Putamen (tissue), 1 donor: ENCODE measurements around the gene ITPRID1.
A peak's percentile ranks its signal among the peaks of the same experiment; 100 is the strongest.
"Not testable (repeated sequence)": the region's sequence is repeated elsewhere in the genome, so short reads cannot be mapped to it uniquely, and the experiment has no call there.

ENCODE experiments used
- DNase-seq: peaks from one replicate; pipeline ENCODE4 v3.0.0-alpha.2; 2016; ENCODE audit warnings: low spot score

The ITPRID1 gene

GRCh38 chr7:31516680-31517502, 3.0 kb downstream of the ITPRID1 start:
- no peak for DNase-seq

DNA sequence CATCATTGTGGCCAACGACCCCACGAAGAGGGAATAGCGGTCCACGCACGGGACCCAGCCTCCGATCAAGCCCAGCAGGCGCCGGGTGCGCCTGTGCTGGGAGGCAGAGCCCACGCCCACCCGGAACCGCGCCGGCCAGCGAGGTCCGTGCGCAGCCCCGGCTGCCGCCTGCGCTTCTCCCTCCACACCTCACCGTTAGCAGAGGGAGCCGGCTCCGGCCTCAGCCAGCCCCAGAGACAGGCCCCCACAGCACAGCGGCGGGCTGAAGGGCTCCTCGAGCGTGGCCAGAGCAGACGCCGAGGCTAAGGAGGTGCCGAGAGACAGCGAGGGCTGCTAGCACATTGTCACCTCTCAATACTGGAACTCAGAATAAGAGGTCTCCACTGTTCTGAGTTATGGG, 3.6 kb downstream of the ITPRID1 start:
- no peak for DNase-seq

DNA sequence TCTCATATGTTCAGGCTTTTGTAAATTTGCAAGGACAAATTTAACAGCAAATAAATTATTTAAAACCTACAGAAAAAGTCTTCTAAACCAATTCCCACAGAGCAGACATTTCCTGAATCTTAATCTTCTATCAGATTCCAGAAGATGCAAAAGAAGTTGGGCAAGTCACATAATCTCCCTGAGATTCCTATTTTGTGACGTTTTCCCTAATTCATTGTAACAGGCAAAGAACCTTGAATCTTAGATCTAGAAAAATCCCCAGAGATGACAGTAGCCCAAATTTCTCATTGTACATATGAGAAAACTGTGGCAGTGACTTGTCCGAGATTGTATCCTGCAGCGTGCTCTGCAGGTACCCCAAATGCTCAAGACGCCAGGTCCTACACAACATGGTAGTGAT, 4.9 kb downstream of the ITPRID1 start:
- no peak for DNase-seq

DNA sequence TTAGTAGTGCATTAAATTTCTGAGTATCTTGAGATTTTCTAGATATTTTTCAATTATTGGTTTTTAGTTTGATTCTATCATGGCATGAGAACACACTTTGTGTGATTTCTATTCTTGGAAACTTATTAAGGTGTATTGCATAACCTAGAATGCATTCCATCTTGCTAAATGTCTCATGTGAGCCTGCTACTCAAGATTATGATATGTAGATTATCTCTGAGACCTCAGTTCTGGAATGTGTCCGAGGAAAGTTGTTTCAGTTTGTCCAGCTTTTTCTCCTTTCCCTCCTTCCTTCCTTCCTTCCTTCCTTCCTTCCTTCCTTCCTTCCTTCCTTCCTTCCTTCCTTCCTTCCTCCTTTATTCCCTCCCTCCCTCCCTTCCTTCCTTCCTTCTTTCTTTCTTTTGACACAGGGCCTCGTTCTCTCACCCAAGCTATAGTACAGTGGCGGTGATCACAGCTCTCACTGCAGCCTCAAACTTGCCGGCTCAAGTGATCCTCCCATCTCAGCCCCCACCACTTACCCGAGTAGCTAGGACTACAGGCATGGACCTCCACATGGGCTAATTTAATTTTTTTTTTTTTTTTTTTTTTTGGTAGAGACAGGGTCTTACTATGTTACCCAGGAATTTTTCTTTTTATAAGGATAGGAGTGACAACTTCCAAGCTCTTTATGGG, 7.6 kb downstream of the ITPRID1 start:
- no peak for DNase-seq

DNA sequence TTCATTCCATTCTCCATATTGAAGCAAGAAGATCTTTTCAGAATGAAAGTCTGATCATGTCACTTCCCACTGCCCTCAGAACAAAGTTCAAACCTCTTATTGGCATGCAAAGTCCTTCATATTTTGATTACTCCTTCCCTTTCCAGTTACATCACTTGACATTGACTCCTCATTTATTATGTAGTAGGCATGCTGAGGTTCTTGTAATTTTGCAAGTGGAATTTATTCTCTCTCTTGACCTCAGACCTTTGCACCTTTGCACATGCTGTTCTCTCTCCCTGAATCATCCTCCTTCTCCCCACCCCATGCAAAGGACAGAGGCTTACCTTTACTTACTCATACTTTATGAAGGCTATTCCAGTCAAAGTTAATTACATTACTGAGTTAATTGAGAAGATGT, 13.0 kb downstream of the ITPRID1 start:
- DNase-seq: no peak

GRCh38 chr7:31529103-31529502, 15.2 kb downstream of the ITPRID1 start:
- DNase-seq: no peak

DNA sequence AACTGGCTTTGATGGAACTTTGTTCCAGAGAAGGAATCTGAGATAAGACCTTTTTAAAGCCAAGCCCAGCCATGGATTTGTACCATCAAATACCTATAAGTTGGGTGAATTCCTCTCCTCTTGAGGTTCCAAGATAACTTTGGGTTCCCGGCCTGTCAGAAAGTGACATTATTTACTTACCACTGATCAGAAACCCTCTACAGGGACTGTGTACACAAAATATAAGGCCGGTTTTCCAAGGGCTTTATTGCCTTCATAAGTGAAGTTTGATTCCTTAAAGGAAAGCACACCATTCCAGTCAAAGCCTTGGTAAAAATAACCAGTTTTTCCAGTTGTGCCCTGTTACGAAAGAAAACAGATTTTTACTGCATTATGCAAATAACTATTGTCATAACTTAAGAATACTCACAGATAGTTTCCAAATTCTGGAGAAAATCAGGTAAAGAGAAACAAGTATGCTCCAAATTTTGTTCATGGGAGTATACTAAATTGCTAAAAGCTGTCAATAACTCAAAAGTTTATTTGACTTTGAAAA, 26.8 kb downstream of the ITPRID1 start:
- not testable (repeated sequence) for DNase-seq

DNA sequence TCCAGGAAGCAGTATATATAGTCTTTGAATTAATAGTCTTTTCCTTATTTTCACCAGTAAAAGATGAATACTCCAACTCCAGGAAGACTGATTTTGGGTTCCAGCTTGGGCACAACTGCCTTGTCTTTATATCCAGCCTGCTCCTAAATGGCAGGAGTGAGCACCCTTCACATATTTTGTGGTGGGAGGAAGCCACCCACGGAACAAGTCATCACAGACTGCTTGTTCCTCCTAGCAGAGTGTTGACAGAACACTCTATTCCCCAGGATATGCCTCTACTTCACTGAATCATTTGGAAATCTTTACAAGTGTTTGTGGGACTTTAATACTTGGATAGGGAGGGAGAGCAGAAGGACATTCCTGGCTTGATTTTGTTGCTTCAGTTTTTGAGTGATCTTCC, 31.7 kb downstream of the ITPRID1 start:
- no peak for DNase-seq

- no peak for DNase-seq
These were observed 35.7 kb downstream of the ITPRID1 start for GRCh38 chr7:31549611-31550010.

GRCh38 chr7:31550432-31550831, 36.5 kb downstream of the ITPRID1 start:
- peak; percentile 49 for DNase-seq

DNA sequence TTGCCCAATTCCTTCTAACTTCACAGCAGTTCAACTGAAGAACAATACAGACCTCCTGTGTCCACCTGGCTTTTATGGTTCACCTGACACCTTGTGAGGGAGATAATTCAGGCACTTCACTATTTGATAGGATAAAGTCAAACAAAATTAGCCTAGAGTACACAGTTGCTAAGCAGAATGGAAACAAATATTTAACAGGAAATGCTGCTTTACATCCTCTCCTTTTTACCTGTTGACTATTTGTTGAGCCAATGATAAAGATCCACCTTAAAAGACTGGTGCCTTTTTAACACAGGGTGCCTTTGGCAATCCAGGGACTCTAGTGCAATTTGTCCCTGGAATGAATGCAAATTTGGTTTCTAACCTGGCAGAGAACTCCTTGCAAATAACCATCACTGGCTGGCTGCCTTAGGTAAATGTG, 39.8 kb downstream of the ITPRID1 start:
- DNase-seq: no peak

GRCh38 chr7:31562002-31562401, 48.1 kb downstream of the ITPRID1 start:
- no peak for DNase-seq

DNA sequence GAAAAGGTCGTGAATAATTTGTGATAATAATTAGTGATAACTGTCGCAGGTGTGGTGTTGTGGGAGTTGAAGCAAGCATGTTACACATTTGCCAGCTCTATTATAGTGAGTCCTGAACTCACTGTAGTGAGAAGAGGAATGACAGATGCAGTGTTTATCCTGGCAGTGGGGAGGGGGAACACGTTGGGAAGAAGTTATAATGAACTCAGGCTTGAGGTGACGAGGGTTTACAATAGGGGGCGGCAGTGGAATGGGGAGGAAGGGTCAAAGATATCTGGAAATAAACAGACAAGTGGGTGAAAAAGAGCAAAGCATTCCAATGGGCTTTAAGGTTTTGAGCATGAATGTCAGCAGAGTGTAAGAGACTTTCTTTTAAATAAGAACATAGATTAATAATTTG, 49.6 kb downstream of the ITPRID1 start:
- DNase-seq: no peak

DNA sequence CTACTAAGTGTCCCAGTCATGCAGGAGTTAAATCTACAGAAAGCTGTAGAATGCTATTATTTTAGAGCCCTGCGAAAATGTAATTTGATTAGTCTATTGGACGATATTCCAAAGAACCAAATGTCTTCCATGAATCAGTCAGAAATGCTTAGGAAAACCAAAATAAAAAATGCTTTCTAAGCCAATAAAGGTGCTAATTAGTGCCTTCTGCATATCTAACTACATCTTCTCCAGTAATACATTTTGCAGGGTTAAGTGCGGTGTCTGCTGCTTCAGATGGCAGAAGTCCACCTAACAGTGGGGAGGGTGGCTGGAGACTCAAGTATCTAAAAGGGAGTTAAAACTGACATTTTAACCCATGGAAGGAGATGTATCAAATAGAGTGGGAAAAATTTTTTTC, 50.1 kb downstream of the ITPRID1 start:
- DNase-seq: no peak

DNA sequence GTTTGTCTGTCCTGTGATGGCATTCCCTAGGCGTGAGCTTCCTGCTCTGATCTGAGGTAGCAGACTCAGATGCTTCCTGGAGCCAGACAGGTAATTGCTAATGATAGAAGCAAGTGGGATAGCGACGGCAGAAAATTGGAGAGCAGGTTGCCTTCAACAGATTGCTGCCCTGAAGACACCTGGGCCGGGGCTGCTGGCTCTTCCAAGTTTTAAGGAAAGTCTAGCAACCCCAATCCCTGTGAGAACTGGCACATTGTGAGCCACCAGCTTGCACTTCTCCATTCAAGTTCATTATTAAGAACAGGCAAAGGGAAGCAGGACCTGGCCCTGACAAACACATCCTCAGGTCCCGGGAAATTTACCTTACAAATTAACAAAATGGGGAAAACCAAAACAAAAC, 50.8 kb downstream of the ITPRID1 start:
- DNase-seq: no peak

DNA sequence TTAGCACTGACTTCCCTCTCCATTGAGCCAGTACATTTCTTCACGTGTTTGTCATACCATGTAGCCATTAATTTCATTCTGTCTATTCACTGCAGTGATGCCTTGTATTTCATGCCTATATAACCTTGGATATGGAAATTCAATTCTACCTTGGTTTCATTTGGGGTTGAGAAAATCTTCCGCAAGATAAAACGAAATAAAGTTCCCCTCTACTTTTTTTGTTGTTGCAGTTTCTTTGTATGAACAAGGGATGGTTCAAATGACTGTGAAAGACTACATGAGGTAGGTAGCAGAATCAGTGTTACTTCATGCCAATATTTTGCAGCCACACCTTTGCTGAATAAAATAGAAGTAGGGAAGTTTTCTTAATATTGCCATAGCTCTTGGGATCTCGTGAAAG, 55.6 kb downstream of the ITPRID1 start:
- no peak for DNase-seq

DNA sequence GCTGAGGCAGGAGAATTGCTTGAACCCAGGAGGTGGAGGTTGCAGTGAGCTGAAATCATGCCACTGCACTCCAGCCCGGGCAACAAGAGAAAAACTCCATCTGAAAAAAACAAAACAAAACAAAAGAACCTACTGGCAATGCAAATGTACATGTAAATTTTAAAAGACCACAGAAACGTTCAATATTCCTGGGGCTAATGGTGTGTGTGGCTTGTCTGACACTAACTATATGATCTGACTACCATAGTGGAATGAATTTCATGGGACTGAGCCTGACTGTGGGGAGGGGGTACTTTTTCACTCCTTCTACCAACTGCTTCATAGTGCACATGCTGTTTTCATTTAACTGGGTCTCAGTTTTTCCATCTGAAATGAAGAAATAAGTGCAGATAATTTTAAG, 69.6 kb downstream of the ITPRID1 start:
- DNase-seq: no peak

- no peak for DNase-seq
These were observed 70.1 kb downstream of the ITPRID1 start for GRCh38 chr7:31583942-31584341.

- DNase-seq: no peak
These were observed 81.5 kb downstream of the ITPRID1 start for GRCh38 chr7:31595390-31595789.

DNA sequence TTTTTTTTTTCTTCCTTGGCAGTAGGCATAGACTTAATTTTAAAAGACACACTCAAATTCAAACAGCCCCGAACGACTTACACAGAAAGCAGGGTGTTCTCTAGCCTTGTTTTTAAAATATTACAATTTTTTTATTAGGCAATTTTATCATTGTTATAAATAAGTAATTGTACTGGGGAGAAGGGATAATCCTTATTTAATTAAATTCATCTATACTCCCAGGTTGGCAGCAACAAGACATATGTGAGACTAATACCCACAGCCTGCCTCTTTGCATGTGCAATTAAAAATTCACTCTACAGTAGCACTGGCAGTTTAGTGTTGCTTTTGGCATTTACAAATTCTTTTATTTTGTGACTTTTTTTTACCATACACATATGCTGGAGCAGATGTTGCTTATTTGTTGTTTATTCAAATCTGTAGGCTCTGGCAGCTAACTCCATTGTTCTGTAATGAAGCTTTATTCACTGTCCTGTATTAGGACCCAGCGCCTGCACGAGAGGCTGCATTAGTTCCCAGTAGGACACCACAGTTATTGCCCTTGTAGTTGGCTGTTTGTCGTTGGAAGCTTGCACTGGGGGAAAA, 88.2 kb downstream of the ITPRID1 start:
- no peak for DNase-seq

DNA sequence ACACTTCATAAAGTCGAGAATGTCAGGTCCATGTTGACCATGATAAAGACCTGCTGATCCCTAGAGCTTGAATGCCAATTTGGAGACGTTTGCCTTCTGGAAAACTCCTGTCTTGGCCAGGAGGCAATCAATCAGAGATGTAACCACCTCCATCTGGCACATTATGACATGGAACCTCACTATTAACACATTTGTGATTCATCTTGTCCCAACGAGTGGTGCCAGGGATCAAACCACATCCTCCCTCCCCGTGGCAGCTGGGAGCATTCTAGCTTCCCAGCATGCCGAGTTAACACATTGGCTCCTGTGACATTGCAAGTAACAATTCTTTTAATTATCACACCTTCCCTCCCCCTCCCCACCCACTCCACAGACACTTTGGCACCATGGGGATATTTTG, 89.2 kb downstream of the ITPRID1 start:
- no peak for DNase-seq

- no peak for DNase-seq
These were observed 99.7 kb downstream of the ITPRID1 start for GRCh38 chr7:31613604-31614003.

- no peak for DNase-seq
These were observed 119.6 kb downstream of the ITPRID1 start for GRCh38 chr7:31633467-31633866.
